RWPE1 (cell line): ENCODE measurements around the gene PRKCZ.

Source experiments
- CTCF ChIA-PET: fragments of 350-600 bp; sonication (Branson Sonifier 250); formaldehyde crosslinking; extraction: SDS; loops from one replicate; lab custom pipeline; 2021; lab: Yijun Ruan, JAX
- POLR2A ChIA-PET: fragments of 400-600 bp; formaldehyde crosslinking; extraction: SDS; loops from one replicate; lab custom pipeline; 2020; ENCODE audit warnings: antibody characterized with exemption; ENCODE audit not compliant: low non-redundant PET; lab: Yijun Ruan, JAX
- DNase-seq: peaks from one replicate; pipeline ENCODE4 v3.0.0; 2012; ENCODE audit warnings: low spot score
- H3K27ac ChIP-seq: fragments of 450-650 bp; 2 replicates; pipeline ENCODE4 v1.5.1; 2017
- TF ChIP-seq, protein P1 (sequence below): fragments of 450-650 bp; conservative IDR thresholded peaks from 2 replicates; pipeline ENCODE4 v1.5.1; 2017; ENCODE audit warnings: low read depth, mild to moderate bottlenecking

Gene PRKCZ

DNA sequence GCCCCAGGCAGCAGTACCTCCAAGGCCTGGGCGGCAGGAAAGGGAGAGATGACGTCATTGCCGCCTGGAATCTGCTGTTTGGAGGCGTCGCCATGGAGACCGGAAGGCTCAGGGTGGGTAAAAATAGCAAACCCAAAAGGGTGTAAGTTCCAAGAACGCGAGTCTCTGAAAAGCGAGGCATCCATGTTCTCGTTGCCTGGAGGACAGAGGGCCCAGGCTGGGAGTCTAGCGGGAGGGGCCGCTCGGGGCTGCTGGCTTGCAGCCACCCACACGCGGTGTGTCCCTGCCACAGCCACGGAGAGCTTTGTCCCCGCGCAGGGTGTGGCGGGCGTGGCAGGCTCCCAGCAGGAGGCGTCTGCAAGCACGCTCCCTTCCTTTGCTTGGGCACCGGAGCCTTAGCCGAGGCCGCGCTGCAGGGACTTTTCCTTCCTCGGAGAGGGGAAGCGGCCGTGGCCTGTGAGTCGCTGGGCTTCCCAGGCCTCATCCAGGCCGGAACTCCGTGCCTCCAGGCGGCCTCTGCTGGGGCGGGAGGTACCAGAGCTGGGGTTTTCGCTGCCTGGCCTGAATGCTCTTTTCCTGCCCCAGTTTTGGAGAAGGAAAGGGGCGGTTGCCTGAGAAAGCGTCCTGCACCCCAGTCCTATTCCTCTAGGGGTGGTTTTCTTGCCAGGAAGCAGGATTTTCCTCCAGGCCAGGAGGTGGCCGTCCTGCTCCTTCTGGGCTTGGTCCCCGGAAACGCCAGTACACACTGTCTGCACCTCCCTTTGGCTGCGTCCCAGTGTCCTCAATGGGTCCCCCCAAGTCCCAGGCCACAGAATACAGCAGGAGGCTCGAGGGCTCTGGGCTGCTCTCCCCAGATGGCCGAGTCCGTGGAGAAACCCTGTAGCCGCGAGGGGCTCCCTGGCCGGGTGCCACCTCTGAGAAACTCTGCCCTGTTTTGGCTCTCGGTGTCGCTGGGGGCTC is 162.6 kb downstream of the PRKCZ start:
- POLR2A ChIA-PET = interaction anchor here (0.6 kb wide), 1 partner anchor 13 kb away, joined by 3 read pairs; no protein-coding TSS in a partner anchor
- TF ChIP-seq, protein P1, sequence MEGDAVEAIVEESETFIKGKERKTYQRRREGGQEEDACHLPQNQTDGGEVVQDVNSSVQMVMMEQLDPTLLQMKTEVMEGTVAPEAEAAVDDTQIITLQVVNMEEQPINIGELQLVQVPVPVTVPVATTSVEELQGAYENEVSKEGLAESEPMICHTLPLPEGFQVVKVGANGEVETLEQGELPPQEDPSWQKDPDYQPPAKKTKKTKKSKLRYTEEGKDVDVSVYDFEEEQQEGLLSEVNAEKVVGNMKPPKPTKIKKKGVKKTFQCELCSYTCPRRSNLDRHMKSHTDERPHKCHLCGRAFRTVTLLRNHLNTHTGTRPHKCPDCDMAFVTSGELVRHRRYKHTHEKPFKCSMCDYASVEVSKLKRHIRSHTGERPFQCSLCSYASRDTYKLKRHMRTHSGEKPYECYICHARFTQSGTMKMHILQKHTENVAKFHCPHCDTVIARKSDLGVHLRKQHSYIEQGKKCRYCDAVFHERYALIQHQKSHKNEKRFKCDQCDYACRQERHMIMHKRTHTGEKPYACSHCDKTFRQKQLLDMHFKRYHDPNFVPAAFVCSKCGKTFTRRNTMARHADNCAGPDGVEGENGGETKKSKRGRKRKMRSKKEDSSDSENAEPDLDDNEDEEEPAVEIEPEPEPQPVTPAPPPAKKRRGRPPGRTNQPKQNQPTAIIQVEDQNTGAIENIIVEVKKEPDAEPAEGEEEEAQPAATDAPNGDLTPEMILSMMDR = peak; percentile 52
- H3K27ac ChIP-seq = peak overlapping the region; percentile 99
- CTCF ChIA-PET = interaction anchor here (0.5 to 1.6 kb wide), 8 partner anchors 10 to 1514 kb away, joined by 3 to 6 read pairs (median 3); no protein-coding TSS in a partner anchor
- peak; percentile 86 for DNase-seq

DNA sequence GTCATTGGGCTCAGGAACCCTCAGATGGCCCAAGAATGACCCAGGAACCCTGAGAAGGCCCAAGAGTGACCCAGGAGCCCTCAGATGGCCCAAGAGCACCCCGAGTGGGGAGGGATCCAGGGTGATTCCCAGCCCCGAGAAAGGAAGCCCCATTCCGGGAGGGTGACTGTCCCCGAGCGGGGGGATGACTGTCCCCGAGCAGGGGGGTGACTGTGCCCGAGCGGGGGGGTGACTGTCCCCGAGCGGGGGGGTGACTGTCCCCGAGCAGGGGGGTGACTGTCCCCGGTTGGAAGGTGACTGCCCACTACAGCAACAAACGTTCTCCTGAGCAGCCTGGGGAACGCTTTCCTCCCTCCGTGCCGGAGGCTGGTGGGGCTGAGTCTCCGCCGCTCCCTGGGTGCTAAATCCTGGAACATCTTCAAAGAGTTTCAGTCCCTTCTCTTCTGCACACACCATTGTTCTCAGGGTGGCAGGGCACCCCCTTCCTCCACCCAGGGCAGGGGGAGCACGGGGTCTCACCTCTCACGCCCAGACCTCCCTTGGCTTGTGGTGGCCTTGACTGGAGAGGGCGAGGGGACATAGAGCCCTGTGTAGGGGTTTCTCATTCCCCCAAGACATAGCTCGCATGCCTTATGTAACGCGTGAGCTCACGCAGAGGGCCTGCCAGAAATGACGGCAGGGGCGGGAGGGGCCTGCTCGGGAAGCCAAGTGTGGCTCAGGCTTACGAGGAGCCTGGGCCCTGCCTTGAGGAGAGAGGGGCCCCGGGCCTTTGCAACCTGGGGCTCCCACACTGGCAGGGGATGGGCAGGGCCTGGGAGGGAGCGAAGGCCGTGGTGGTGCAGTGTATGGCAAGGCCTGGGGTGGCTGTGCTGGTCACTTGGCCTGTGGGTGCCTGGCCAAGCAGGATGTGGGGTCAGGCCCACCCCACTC is 163.6 kb downstream of the PRKCZ start:
- H3K27ac ChIP-seq = peak overlapping the region; percentile 99
- ChIA-PET POLR2A (no interaction called here), CTCF (no interaction called here)
- TF ChIP-seq, protein P1 = no peak
- DNase-seq = no peak

DNA sequence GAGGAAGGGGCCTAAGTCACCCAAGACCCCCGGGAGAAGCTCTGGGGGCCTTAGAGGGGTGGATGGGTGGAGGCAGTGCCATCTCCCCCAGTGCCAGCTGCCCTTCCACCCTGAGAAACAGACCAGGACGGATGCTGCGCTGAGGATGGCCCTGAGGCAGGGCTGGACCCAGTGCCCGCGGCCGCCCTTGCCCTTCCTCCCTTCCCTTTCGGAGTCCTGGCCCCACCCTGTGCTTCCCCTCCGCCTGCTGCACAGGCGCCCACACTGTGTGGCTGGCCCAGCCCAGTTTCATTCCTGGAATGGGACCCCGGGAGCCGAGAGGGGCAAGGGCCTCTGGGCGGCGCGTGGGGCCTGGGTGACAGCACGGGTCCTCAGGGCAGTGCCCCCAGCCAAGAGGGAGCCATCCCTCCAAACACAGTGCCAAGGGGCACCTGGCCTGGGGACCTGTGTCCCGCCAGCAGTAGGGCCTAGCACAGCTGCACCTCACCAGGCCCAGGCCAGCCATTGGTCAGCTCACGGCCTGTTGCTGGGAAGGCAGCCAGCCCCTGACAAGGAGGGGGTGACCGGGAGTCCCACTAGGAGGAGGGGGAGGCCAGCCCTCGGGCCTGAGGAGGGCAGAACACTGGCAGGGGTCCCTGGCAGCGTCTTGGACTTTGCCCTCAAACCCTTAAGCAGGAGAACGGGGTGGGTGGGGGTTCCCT is 164.5 kb downstream of the PRKCZ start:
- ChIA-PET POLR2A (no interaction called here), CTCF (no interaction called here)
- H3K27ac ChIP-seq = peak overlapping the region; percentile 99
- DNase-seq = no peak
- TF ChIP-seq, protein P1 = no peak

DNA sequence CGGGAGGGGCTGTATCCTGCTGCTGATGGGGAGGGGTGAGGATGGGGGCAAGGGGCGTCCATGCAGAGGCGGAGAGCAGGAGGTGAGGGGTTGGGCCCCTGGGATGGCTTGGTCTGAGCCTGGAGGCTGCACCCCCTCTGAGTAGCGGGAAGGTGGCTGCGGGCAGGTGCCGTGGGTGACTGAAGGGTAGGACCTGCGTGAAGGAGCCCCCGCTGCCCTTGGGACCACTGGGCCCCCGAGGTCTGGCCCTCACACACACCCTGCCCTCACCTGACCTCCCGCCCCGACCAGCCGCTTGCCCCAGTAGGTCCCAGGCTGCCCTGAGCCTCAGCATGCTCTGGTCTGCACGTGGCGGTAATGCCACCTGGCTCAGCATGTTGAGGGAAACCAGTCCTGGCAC is 165.1 kb downstream of the PRKCZ start:
- ChIA-PET POLR2A (no interaction called here), CTCF (no interaction called here)
- TF ChIP-seq, protein P1 = no peak
- no peak for DNase-seq
- no peak overlapping the region for H3K27ac ChIP-seq

DNA sequence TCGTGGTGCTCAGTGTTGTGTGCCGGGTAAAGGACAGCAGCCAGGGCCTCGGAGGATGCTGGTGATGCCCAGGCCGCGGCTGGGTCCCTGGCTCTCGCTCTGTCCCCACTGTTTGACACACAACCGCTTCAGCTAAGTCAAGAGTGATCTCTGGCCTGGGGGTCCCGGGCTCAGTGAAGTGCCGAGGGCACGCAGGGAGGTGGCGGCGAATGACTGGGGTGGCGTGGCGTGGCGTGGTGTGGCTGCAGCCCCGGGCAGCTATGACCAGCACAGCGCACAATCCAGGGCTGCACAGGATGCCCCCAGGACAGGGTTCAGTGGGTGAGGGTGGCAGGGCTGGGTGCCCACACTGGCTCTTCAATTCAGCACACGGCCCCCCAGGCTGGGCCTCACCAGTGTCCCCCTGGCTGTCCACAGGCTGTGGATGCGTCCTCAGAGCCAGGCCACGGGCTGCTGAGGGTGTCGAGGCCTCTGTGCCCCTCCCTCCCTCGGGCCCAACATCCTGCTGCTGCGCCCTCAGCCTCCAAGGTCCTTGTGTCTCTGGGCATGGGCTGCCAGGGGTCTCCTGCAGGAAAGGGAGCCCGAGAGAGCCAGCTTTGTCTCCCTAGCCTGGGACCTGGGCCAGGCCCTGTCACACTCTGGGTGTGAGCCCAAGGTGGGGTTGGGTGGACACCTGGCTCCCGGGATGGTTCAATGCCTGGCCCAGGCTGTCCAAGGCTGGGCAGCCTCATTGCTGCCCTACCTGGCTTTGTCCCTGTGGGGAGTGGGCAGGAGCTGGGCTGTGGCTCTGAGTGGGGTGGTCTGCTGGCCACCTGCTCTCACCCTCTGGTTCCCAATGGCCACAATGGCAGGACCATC is 165.9 kb downstream of the PRKCZ start:
- DNase-seq = no peak
- TF ChIP-seq, protein P1 = no peak
- ChIA-PET POLR2A (no interaction called here), CTCF (no interaction called here)
- H3K27ac ChIP-seq = 0 out of 2 replicates have a peak overlapping the region, but pooled peaks have one; percentile 10
